Esophagus squamous epithelium (tissue), 5 donors: Measurements from ENCODE around the gene ABLIM2. TPM values are rescaled to one million over a fixed set of nuclear protein-coding genes. Genes with fewer than 3 reads are reported as not detected.

Source experiments
- DNase-seq: peaks from one replicate; lab custom pipeline; 2025; lab: John Stamatoyannopoulos, UW
- H3K27ac ChIP-seq, 4 donors: fragments of 200-600 bp; sonication (generic); one replicate each; pipeline ENCODE4 v1.5.1; 2016 to 2019; ENCODE audit warnings: mild to moderate bottlenecking in 1 of 4
- H3K27me3 ChIP-seq, 4 donors: fragments of 200-600 bp; sonication (generic); 1 replicate in 3 of 4; 2 replicates in 1 of 4; pipeline versions ENCODE4 v1.5.1 to v1.6.0; 2017 to 2021; ENCODE audit warnings: antibody characterized with exemption in 1 of 4
- H3K36me3 ChIP-seq, 3 donors: fragments of 200-600 bp; sonication (generic); one replicate each; pipeline ENCODE4 v1.5.1; 2016 to 2019
- H3K4me1 ChIP-seq, 3 donors: fragments of 200-600 bp; sonication (generic); one replicate each; pipeline ENCODE4 v1.5.1; 2017 to 2019
- H3K4me3 ChIP-seq, 4 donors: fragments of 200-600 bp; sonication (generic); 1 replicate in 3 of 4; 2 replicates in 1 of 4; pipeline ENCODE4 v1.5.1; 2016 to 2019; ENCODE audit warnings: mild to moderate bottlenecking in 2 of 4, moderate library complexity in 1 of 4
- H3K9me3 ChIP-seq, 3 donors: fragments of 200-600 bp; sonication (generic); one replicate each; pipeline ENCODE4 v1.5.1; 2016 to 2019
- CTCF ChIP-seq, 6 experiments: fragments of 450-650 bp in 4 of 6; fragments of 200-600 bp in 2 of 6; sonication (generic) in 2 of 6; IDR thresholded peaks; one replicate each; pipeline ENCODE4 v1.5.1; 2016 to 2019; ENCODE audit warnings: antibody characterized with exemption in 6 of 6, mild to moderate bottlenecking in 4 of 6, moderate library complexity in 4 of 6
- POLR2A ChIP-seq, 4 donors: fragments of 450-650 bp; IDR thresholded peaks; one replicate each; pipeline ENCODE4 v1.6.1; 2017; ENCODE audit warnings: antibody characterized with exemption in 4 of 4, mild to moderate bottlenecking in 4 of 4, moderate library complexity in 3 of 4
- WGBS, 2 donors: methylation state at CpG; one replicate each; pipeline ENCODE4 v1.1.5; 2018; 5-methylcytosine and 5-hydroxymethylcytosine counted together
- intact Hi-C: fragments of 100-400 bp; cut with DNase I; formaldehyde crosslinking; loops from one replicate; pipeline ENCODE4 v1.15.0; 2022
- total RNA-seq, 4 donors: library from RNA; depleted of rRNA; stranded (reverse); fragments of >200 nt; gene quantifications; one replicate each; pipeline ENCODE4 v1.1.0, GENCODE V29; 2016
- donor health status: DM: yes; HTN: yes; CAD: no.

Gene ABLIM2
- 10 to 100 TPM; 13.5 to 26.7 (median 15.7) TPM for total RNA-seq

DNA sequence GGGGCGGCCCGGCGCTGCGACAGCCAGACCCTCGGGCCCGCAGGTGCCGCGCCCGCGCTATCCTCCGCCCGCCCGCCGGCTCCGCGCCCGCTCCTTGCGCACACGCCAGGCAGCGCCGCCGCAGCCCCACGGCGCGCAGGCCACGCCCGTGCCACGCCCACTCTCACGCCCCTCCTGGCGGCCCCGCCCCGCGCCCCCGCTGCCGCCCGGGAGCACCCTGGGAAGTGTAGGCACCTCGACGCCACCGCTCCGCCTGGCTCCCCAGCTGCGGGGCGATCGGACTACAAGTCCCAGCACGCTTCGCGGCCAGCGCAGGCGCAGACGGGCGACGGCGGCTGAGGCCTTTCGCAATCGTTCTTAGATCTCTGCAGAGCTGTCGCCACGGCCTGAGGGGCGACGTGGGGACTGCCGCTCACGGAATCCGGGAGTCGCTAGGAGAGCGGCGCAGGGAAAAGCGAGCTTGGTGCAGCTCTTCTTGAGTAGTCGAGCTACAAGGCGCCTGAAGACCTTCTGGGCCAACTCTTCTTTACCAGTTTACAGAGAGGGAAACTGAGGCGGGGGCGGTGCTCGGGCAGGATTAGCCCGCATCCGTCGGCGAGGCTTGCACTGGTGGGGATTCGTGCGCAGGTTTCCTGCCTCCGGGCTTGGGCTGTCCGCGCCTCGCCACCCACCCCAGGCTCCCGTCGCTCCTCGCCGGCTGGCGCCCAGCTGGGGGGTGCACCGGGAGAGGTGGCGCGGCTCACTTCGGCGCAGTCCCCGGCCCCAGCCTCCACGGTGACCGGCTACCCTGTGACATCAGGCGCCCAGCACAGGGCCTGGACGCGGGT, at the start of gene ABLIM2:
Gene ABLIM2, minus strand, starts transcription at position 104 of the 827 bp plus-strand sequence. CDS start 124 bp downstream, outside the sequence.
- Histone ChIP-seq H3K27ac (peak within 1 kb of the TSS; percentile 48 to 84 (median 78)), H3K36me3 (no peaks in the 10 kb centered on the region), H3K4me3 (peak within 1 kb of the TSS; percentile 65 to 85 (median 82)), H3K27me3 (peaks cover 0 to 18% (median 4%) of the 10 kb centered on the region in 4 donors), H3K4me1 (peaks cover 23 to 66% (median 29%) of the 10 kb centered on the region in 3 donors), H3K9me3 (no peaks in the 10 kb centered on the region)
- WGBS, 2 donors = no CpG with 5 or more reads among the region's 96 CpGs
- intact Hi-C loops = no loop called here
- peak; percentile 85 for DNase-seq
- TF ChIP-seq CTCF (IDR thresholded peaks at IDR 0.05) (peak in 1 of 6 experiments; percentile 11), POLR2A (IDR thresholded peaks at IDR 0.05) (peak in 3 of 4 donors; percentile 41 to 80 (median 47))

- Histone ChIP-seq H3K4me1 (peaks cover 7 to 37% (median 11%) of the 10 kb centered on the region in 3 donors), H3K27me3 (no peaks in the 10 kb centered on the region), H3K27ac (no peak overlapping the region), H3K4me3 (no peak overlapping the region), H3K36me3 (peaks cover 0 to 52% (median 0%) of the 10 kb centered on the region in 3 donors), H3K9me3 (no peaks in the 10 kb centered on the region)
- 91 to 97% methylated on average over 6 of the region's 6 CpGs for WGBS, 2 donors
- intact Hi-C loops = no loop called here
- TF ChIP-seq POLR2A (IDR thresholded peaks at IDR 0.05) = no peak
- TF ChIP-seq CTCF (IDR thresholded peaks at IDR 0.05) = no peak
- no peak for DNase-seq
Measured at GRCh38 chr4:8207314-8207713, 48.7 kb upstream of the ABLIM2 start.

DNA sequence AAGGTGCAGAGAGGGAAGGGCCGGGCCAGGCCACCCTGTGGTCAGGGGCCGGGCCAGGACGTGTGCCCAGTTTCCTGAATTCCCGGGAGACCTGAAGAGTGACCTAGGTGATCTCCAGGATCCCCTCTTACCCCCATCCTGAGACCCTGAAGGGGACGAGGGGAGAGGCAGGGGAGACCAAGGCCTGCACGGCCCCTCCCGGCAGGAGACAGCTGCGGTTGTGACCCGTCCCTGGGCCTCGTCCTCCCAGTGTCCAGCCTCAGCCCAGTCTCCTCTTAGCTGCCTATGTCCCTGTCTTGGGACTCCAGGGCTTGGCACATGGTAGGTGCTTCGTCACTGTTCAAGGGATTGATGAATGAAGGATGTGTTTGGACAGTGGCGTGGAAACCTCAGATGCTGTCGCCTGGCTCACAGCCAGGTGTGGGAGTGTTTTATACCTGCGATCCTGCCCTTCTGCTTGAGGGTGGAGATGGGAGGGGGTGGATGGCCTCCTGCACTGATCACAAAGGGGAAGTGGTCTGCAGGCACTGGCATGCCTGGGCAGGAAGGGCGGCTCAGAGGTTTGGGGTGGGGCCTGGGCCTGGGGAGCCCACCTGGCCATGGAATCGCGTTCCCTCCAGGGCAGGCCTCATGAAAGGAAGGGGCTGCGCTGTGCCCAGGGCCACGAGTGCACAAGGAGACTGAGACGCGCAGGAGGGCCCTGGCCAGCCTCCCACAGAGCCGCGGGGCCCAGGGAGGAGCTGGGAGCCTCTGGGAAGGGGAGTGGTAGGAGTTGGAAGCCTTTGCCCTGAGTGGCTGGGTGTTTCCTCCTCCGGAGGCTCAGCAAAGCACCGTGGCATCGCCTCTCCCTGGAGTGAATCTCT, 47.4 kb upstream of the ABLIM2 start:
- Histone ChIP-seq H3K36me3 (peaks cover 0 to 44% (median 0%) of the 10 kb centered on the region in 3 donors), H3K27me3 (no peaks in the 10 kb centered on the region), H3K4me1 (peaks cover 20 to 50% (median 23%) of the 10 kb centered on the region in 3 donors), H3K27ac (peak overlapping the region; percentile 53 to 74 (median 64)), H3K4me3 (peak overlapping the region in 1 of 4 donors; percentile 26), H3K9me3 (no peaks in the 10 kb centered on the region)
- WGBS, 2 donors = 20 to 64% methylated on average over 3 to 9 of the region's 26 CpGs
- TF ChIP-seq CTCF (IDR thresholded peaks at IDR 0.05) = no peak
- no peak for TF ChIP-seq POLR2A (IDR thresholded peaks at IDR 0.05)
- no peak for DNase-seq
- intact Hi-C loops = no loop called here

DNA sequence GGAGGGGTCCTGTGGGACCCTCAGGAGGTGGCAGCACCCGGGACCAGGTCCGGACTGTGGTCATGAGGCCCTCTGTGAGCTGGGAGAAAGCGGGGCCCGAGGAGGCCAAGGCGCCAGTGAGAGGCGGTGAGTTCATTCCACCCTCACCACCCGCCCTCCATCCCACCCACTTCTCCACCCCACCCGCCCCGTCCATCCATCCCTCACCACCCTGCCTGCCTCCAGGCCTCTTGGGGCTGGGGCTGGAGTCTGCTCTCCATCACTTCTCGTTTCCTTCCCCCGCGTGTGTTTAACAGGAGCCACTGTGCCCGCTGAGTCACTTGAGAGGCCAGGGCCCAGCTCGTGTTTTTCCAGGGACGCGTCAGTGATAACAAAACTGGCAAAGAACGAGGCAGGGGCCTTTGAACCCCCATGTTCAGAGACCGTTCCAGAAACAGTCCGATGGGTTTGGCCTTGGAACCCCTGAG, 46.7 kb upstream of the ABLIM2 start:
- H3K27me3 ChIP-seq = no peaks in the 10 kb centered on the region
- TF ChIP-seq CTCF (IDR thresholded peaks at IDR 0.05) (no peak), POLR2A (IDR thresholded peaks at IDR 0.05) (no peak)
- no peaks in the 10 kb centered on the region for H3K9me3 ChIP-seq
- H3K4me3 ChIP-seq = no peak overlapping the region
- peak overlapping the region in 3 of 4 donors; percentile 53 to 74 (median 57) for H3K27ac ChIP-seq
- H3K36me3 ChIP-seq = peaks cover 0 to 43% (median 0%) of the 10 kb centered on the region in 3 donors
- WGBS, 2 donors = 89 to 100% methylated on average over 1 to 5 of the region's 19 CpGs
- intact Hi-C loops = no loop called here
- peaks cover 27 to 57% (median 30%) of the 10 kb centered on the region in 3 donors for H3K4me1 ChIP-seq
- no peak for DNase-seq
